A549 (cell line): ENCODE data around the gene CKAP5. TPM values are rescaled to one million over a fixed set of nuclear protein-coding genes. Genes with fewer than 3 reads are reported as not detected.

Experiments
- ATAC-seq, 2 experiments: fragments of 200-7000 bp in 1 of 2; fragments of >200 bp in 1 of 2; cut with Nextera tagmentation in 1 of 2; cut with Tn5 transposase in 1 of 2; 3 replicates each; pipeline versions ENCODE4 v1.8.0 to v1.9.1; 2018 to 2020; ENCODE audit warnings: mild to moderate bottlenecking in 1 of 2, moderate library complexity in 1 of 2
- CTCF ChIA-PET: fragments of 300-600 bp; sonication (Branson Sonifier 250); formaldehyde crosslinking; extraction: SDS; loops from one replicate; lab custom pipeline; 2021; ENCODE audit warnings: antibody characterized with exemption, inconsistent platforms; lab: Yijun Ruan, JAX
- POLR2A ChIA-PET: fragments of 350-600 bp; formaldehyde crosslinking; extraction: SDS; loops from one replicate; lab custom pipeline; 2021; ENCODE audit warnings: antibody characterized with exemption, inconsistent platforms; lab: Yijun Ruan, JAX
- DNase-seq, 2 experiments: peaks; one replicate each; pipeline versions ENCODE4 v3.0.0 to v3.0.0-alpha.2; 2011 to 2016; ENCODE audit warnings: low read depth in 1 of 2, low spot score in 1 of 2
- FAIRE-seq: peaks from 2 replicates; lab custom pipeline; 2011; peaks lifted over from hg19 to GRCh38; lab: Jason Lieb, UNC
- H3K27ac ChIP-seq, 2 experiments: fragments of >200 bp; sonication (Bioruptor Twin); formaldehyde crosslinking; 3 replicates each; pipeline ENCODE4 v1.5.1; 2016 to 2017
- H3K4me1 ChIP-seq: fragments of >200 bp; sonication (Bioruptor Twin); formaldehyde crosslinking; 3 replicates; pipeline ENCODE4 v1.6.1; 2016
- H3K4me2 ChIP-seq: fragments of >200 bp; sonication (Bioruptor Twin); formaldehyde crosslinking; 3 replicates; pipeline ENCODE4 v1.6.1; 2016
- H3K4me3 ChIP-seq: fragments of >200 bp; sonication (Bioruptor Twin); formaldehyde crosslinking; 3 replicates; pipeline ENCODE4 v1.5.1; 2016
- H3K9me3 ChIP-seq: fragments of >200 bp; sonication (Bioruptor Twin); formaldehyde crosslinking; 3 replicates; pipeline ENCODE4 v1.6.1; 2016
- CBX8 ChIP-seq: fragments of 200-600 bp; sonication (generic); IDR thresholded peaks from 2 replicates; pipeline ENCODE4 v1.6.1; 2016
- CHD4 ChIP-seq: fragments of 200-600 bp; sonication (generic); IDR thresholded peaks from 2 replicates; pipeline ENCODE4 v1.6.1; 2016; ENCODE audit warnings: antibody characterized with exemption, mild to moderate bottlenecking, borderline replicate concordance
- EHMT2 ChIP-seq: fragments of 200-600 bp; sonication (generic); IDR thresholded peaks from 2 replicates; pipeline ENCODE4 v1.6.1; 2016; ENCODE audit warnings: antibody characterized with exemption, low read depth, mild to moderate bottlenecking, moderate library complexity
- EP300 ChIP-seq, 2 experiments: fragments of >200 bp; sonication (Bioruptor Twin); formaldehyde crosslinking; IDR thresholded peaks; 2 replicates in 1 of 2; 3 replicates in 1 of 2; pipeline ENCODE4 v1.6.1; 2016 to 2017
- GATA3 ChIP-seq: IDR thresholded peaks from 2 replicates; pipeline ENCODE4 v1.6.1; 2012; ENCODE audit warnings: borderline replicate concordance
- HOXA7 ChIP-seq: fragments of 250-450 bp; sonication (Bioruptor Pico); IDR thresholded peaks from 2 replicates; pipeline ENCODE4 v1.5.0; 2020; ENCODE audit warnings: mild to moderate bottlenecking, moderate library complexity
- HOXB13 ChIP-seq: fragments of 250-450 bp; sonication (Bioruptor Pico); IDR thresholded peaks from 2 replicates; pipeline ENCODE4 v1.5.0; 2020; ENCODE audit warnings: low read depth, mild to moderate bottlenecking, moderate library complexity
- JUNB ChIP-seq: fragments of >200 bp; sonication (Bioruptor Twin); formaldehyde crosslinking; IDR thresholded peaks from 2 replicates; pipeline ENCODE4 v1.6.1; 2016
- MAFK ChIP-seq: fragments of 450-650 bp; IDR thresholded peaks from 2 replicates; pipeline ENCODE4 v1.6.1; 2014; ENCODE audit not compliant: partially characterized antibody
- NR3C1 ChIP-seq: fragments of >200 bp; sonication (Bioruptor Twin); formaldehyde crosslinking; IDR thresholded peaks from 3 replicates; pipeline ENCODE4 v1.6.1; 2017
- PHF8 ChIP-seq: fragments of 200-600 bp; sonication (generic); IDR thresholded peaks from 2 replicates; pipeline ENCODE4 v1.6.1; 2016; ENCODE audit warnings: low read depth, mild to moderate bottlenecking, antibody characterized with exemption, moderate library complexity, borderline replicate concordance
- RCOR1 ChIP-seq: fragments of 150-350 bp; IDR thresholded peaks from 2 replicates; pipeline ENCODE4 v1.6.1; 2014; ENCODE audit warnings: antibody characterized with exemption, low read length, low read depth
- RNF2 ChIP-seq: fragments of 200-600 bp; sonication (generic); IDR thresholded peaks from 2 replicates; pipeline ENCODE4 v1.6.1; 2016; ENCODE audit warnings: low read depth, mild to moderate bottlenecking, antibody characterized with exemption, moderate library complexity, borderline replicate concordance
- SMC3 ChIP-seq: fragments of >200 bp; sonication (Bioruptor Twin); formaldehyde crosslinking; IDR thresholded peaks from 3 replicates; pipeline ENCODE4 v1.6.1; 2018; ENCODE audit warnings: inconsistent platforms
- SREBF2 ChIP-seq: fragments of 450-650 bp; IDR thresholded peaks from 2 replicates; pipeline ENCODE4 v1.6.1; 2014; ENCODE audit warnings: mild to moderate bottlenecking, moderate library complexity
- ZC3H11A ChIP-seq: fragments of 450-650 bp; IDR thresholded peaks from 2 replicates; pipeline ENCODE4 v1.6.1; 2014; ENCODE audit warnings: antibody characterized with exemption, mild to moderate bottlenecking
- WGBS: methylation state at CpG from one replicate; pipeline ENCODE4 v1.1.6; 2017; ENCODE audit errors: missing lambda C conversion rate; 5-methylcytosine and 5-hydroxymethylcytosine counted together
- polyA plus RNA-seq, 4 experiments: library from polyadenylated mRNA; depleted of rRNA in 3 of 4; stranded (reverse); fragments of >200 nt; fragmentation: RNase III in 1 of 4; extraction: RNeasy Plus Mini Kit Qiagen cat#74134 plus additional on column Dnase treatment in 1 of 4; gene quantifications; 2 replicates in 3 of 4; 3 replicates in 1 of 4; pipeline ENCODE4 v1.2.3, GENCODE V29; 2011 to 2017
- TF ChIP-seq, protein P1 (sequence below): fragments of 250-450 bp; sonication (Bioruptor Pico); IDR thresholded peaks from 2 replicates; pipeline ENCODE4 v1.5.0; 2020; ENCODE audit warnings: low read depth, mild to moderate bottlenecking, moderate library complexity
- TF ChIP-seq, protein P2 (sequence below): IDR thresholded peaks from 2 replicates; pipeline ENCODE4 v1.6.1; 2012
- TF ChIP-seq, protein P3 (sequence below): IDR thresholded peaks from 2 replicates; pipeline ENCODE4 v1.6.1; 2012
- TF ChIP-seq, protein P4 (sequence below): fragments of >200 bp; sonication (Bioruptor Twin); formaldehyde crosslinking; IDR thresholded peaks from 3 replicates; pipeline ENCODE4 v1.5.1; 2016
- TF ChIP-seq, protein P5 (sequence below): fragments of 450-650 bp; IDR thresholded peaks from 2 replicates; pipeline ENCODE4 v1.6.1; 2014; ENCODE audit warnings: antibody characterized with exemption
- TF ChIP-seq, protein P6 (sequence below): fragments of >200 bp; sonication (Bioruptor Twin); formaldehyde crosslinking; IDR thresholded peaks from 2 replicates; pipeline ENCODE4 v1.6.1; 2016

CKAP5 gene
- polyA plus RNA-seq, 2 of the 4 experiments (the other 2 are of a cell fraction), result 66.3 to 173 TPM

DNA sequence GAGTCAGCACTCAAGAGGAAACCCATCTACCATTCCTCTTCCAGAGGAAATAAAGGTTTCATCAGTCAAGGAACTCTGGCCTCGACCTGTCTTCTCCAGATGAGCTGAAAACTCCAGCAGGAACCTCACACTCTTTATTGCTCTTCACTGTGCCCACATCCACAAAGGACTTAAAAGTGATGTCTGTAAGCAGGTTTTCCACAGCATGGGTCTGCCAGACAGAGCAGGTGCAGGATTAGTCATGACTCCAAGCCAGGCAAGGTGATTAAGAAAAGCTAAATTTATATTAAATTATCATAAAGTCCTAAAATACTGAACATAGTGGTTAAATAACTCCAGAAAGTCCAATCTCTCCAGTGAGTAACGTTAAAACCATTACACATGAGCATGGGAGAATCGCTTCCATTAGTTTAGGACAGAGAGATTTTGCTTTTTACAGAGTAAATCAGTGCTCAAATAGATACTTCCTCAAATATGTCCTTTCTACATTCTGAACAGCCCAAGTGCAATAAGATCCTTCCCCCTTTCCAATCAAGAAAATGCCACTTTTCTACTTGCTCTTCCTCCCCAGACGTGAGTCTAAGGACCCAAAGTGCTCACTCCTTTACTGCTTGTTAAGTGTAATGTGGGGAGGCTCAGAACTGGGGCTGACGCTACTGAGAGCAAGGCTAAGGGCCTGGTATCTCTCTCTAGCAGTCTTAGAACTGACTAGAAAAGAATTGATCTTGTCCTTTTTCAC is 10.7 kb upstream of the CKAP5 start:
- TF ChIP-seq RNF2 (no peak), CHD4 (no peak), MAFK (no peak), SREBF2 (no peak)
- WGBS, result 62% methylated on average over 5 of the region's 5 CpGs
- no peak for DNase-seq
- no peak for FAIRE-seq
- Histone ChIP-seq H3K4me1 (no peaks in the 10 kb centered on the region), H3K4me3 (no peak overlapping the region), H3K9me3 (no peaks in the 10 kb centered on the region), H3K4me2 (no peak overlapping the region), H3K27ac (no peak overlapping the region)
- ChIA-PET CTCF (interaction anchor here (0.6 to 1.9 kb wide), 4 partner anchors 9 to 1083 kb away, joined by 3 to 4 read pairs (median 4); no protein-coding TSS in a partner anchor), POLR2A (interaction anchor here (0.5 kb wide), 1 partner anchor 160 kb away, joined by 3 read pairs; no protein-coding TSS in a partner anchor)
- ATAC-seq, result no peak

DNA sequence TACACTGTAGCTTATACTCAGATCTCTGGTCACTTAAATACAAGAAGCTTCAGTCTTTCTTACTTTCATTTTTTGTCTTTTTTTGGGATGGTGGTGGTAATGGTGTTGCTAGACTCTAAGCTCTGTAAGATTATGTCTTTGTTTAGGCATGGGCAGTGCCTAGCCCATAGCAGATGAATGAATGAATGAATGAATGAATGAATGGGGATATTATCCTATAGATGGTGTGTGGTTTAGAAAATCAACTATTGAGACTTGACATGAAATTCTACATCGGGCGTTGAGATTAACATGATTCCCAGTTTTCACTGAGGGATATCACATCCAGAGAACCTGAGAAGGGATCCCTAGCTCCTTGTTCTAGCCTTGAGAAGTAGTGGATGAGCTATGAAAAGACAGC is 9.8 kb upstream of the CKAP5 start:
- CTCF ChIA-PET, result interaction anchor here (1.1 to 1.9 kb wide), 3 partner anchors 8 to 305 kb away, joined by 3 to 4 read pairs (median 3); no protein-coding TSS in a partner anchor
- Histone ChIP-seq H3K9me3 (no peaks in the 10 kb centered on the region), H3K4me1 (no peaks in the 10 kb centered on the region), H3K27ac (no peak overlapping the region), H3K4me3 (no peak overlapping the region), H3K4me2 (no peak overlapping the region)
- ATAC-seq, result no peak
- FAIRE-seq, result no peak
- no peak for DNase-seq
- 92% methylated on average over 2 of the region's 2 CpGs for WGBS
- TF ChIP-seq EP300 (IDR thresholded peaks at IDR 0.05) (no peak), HOXA7 (CRISPR knock-in tag) (no peak), JUNB (no peak), ZC3H11A (no peak), PHF8 (no peak), RCOR1 (no peak), SREBF2 (no peak), SMC3 (no peak), EHMT2 (no peak), HOXB13 (no peak), CBX8 (no peak), MAFK (no peak), GATA3 (no peak), NR3C1 (no peak)
- TF ChIP-seq, protein P1, sequence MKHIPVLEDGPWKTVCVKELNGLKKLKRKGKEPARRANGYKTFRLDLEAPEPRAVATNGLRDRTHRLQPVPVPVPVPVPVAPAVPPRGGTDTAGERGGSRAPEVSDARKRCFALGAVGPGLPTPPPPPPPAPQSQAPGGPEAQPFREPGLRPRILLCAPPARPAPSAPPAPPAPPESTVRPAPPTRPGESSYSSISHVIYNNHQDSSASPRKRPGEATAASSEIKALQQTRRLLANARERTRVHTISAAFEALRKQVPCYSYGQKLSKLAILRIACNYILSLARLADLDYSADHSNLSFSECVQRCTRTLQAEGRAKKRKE, result no peak
- TF ChIP-seq, protein P2, sequence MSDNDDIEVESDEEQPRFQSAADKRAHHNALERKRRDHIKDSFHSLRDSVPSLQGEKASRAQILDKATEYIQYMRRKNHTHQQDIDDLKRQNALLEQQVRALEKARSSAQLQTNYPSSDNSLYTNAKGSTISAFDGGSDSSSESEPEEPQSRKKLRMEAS, result no peak
- TF ChIP-seq, protein P3, sequence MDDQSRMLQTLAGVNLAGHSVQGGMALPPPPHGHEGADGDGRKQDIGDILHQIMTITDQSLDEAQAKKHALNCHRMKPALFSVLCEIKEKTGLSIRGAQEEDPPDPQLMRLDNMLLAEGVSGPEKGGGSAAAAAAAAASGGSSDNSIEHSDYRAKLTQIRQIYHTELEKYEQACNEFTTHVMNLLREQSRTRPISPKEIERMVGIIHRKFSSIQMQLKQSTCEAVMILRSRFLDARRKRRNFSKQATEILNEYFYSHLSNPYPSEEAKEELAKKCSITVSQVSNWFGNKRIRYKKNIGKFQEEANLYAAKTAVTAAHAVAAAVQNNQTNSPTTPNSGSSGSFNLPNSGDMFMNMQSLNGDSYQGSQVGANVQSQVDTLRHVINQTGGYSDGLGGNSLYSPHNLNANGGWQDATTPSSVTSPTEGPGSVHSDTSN, result no peak
- TF ChIP-seq, protein P4, sequence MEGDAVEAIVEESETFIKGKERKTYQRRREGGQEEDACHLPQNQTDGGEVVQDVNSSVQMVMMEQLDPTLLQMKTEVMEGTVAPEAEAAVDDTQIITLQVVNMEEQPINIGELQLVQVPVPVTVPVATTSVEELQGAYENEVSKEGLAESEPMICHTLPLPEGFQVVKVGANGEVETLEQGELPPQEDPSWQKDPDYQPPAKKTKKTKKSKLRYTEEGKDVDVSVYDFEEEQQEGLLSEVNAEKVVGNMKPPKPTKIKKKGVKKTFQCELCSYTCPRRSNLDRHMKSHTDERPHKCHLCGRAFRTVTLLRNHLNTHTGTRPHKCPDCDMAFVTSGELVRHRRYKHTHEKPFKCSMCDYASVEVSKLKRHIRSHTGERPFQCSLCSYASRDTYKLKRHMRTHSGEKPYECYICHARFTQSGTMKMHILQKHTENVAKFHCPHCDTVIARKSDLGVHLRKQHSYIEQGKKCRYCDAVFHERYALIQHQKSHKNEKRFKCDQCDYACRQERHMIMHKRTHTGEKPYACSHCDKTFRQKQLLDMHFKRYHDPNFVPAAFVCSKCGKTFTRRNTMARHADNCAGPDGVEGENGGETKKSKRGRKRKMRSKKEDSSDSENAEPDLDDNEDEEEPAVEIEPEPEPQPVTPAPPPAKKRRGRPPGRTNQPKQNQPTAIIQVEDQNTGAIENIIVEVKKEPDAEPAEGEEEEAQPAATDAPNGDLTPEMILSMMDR, result no peak
- TF ChIP-seq, protein P5, sequence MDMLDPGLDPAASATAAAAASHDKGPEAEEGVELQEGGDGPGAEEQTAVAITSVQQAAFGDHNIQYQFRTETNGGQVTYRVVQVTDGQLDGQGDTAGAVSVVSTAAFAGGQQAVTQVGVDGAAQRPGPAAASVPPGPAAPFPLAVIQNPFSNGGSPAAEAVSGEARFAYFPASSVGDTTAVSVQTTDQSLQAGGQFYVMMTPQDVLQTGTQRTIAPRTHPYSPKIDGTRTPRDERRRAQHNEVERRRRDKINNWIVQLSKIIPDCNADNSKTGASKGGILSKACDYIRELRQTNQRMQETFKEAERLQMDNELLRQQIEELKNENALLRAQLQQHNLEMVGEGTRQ, result no peak
- TF ChIP-seq, protein P6, sequence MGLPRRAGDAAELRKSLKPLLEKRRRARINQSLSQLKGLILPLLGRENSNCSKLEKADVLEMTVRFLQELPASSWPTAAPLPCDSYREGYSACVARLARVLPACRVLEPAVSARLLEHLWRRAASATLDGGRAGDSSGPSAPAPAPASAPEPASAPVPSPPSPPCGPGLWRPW, result no peak
- POLR2A ChIA-PET, result interaction anchor here (0.5 kb wide), 1 partner anchor 161 kb away, joined by 3 read pairs; no protein-coding TSS in a partner anchor
